B cell (primary cell): ENCODE measurements around the gene CD151. TPM values are rescaled to one million over a fixed set of nuclear protein-coding genes. Genes with fewer than 3 reads are reported as not detected.

Source experiments
- ATAC-seq: fragments of 200-7000 bp; cut with Tn5 transposase; one replicate; pipeline ENCODE4 v1.10.0; 2021; ENCODE audit warnings: low read depth, mild to moderate bottlenecking, moderate number of reproducible peaks, moderate library complexity
- CTCF ChIA-PET: fragments of 350-600 bp; sonication (Branson Sonifier 250); formaldehyde crosslinking; loops from one replicate; lab custom pipeline; 2021; ENCODE audit warnings: antibody characterized with exemption, inconsistent platforms; lab: Charles Lee
- POLR2A ChIA-PET: fragments of 350-600 bp; sonication (Branson Sonifier 250); formaldehyde crosslinking; loops from one replicate; lab custom pipeline; 2021; ENCODE audit warnings: antibody characterized with exemption; lab: Charles Lee
- DNase-seq: peaks from one replicate; pipeline ENCODE4 v3.0.0; 2013
- H2AFZ ChIP-seq: 2 replicates; pipeline ENCODE4 v1.6.1; 2012; ENCODE audit warnings: mild to moderate bottlenecking, low read depth, low read length; ENCODE audit not compliant: insufficient read depth, poor library complexity, severe bottlenecking
- H3K27ac ChIP-seq, 2 donors: 1 replicate in 1 of 2; 2 replicates in 1 of 2; pipeline ENCODE4 v1.5.1; 2012 to 2013; ENCODE audit warnings: low read length in 2 of 2, mild to moderate bottlenecking in 2 of 2, moderate library complexity in 1 of 2
- H3K27me3 ChIP-seq, 4 experiments: fragments of 200-600 bp in 1 of 4; sonication (generic) in 1 of 4; replicated peaks in 1 of 4; 1 replicate in 2 of 4; 2 replicates in 2 of 4; pipeline versions ENCODE4 v1.6.1 to v1.7.0; 2013 to 2016; ENCODE audit warnings: low read length in 3 of 4, mild to moderate bottlenecking in 2 of 4, mixed read lengths in 1 of 4, moderate library complexity in 1 of 4; ENCODE audit not compliant: insufficient read depth in 4 of 4, control insufficient read depth in 3 of 4; ENCODE audit errors: control extremely low read depth in 1 of 4
- H3K36me3 ChIP-seq, 2 experiments: replicated peaks in 1 of 2; 1 replicate in 1 of 2; 2 replicates in 1 of 2; pipeline versions ENCODE4 v1.6.1 to v1.7.1; 2013; ENCODE audit warnings: low read length in 1 of 2; ENCODE audit not compliant: insufficient read depth in 2 of 2, control insufficient read depth in 1 of 2; ENCODE audit errors: control extremely low read depth in 1 of 2, extremely low read depth in 1 of 2
- H3K4me1 ChIP-seq, 2 donors: fragments of 200-600 bp in 1 of 2; sonication (generic) in 1 of 2; 1 replicate in 1 of 2; 2 replicates in 1 of 2; pipeline versions ENCODE4 v1.5.1 to v1.6.1; 2013 to 2017; ENCODE audit warnings: low read length in 2 of 2; ENCODE audit not compliant: control insufficient read depth in 2 of 2, insufficient read depth in 2 of 2
- H3K4me2 ChIP-seq: replicated peaks from 2 replicates; pipeline ENCODE3; 2012; ENCODE audit warnings: mild to moderate bottlenecking, low read depth, low read length; ENCODE audit not compliant: poor library complexity, severe bottlenecking
- H3K4me3 ChIP-seq, 5 experiments: fragments of 200-600 bp in 1 of 5; sonication (generic) in 1 of 5; 1 replicate in 3 of 5; 2 replicates in 2 of 5; pipeline versions ENCODE4 v1.5.1 to v1.7.0; 2011 to 2016; ENCODE audit warnings: low read length in 4 of 5, mild to moderate bottlenecking in 4 of 5, low read depth in 2 of 5, control low read depth in 1 of 5, moderate library complexity in 1 of 5; ENCODE audit not compliant: insufficient read depth in 1 of 5; ENCODE audit errors: control extremely low read depth in 1 of 5, extremely low read depth in 1 of 5
- H3K79me2 ChIP-seq: fragments of 200-600 bp; sonication (generic); one replicate; pipeline ENCODE4 v1.6.0; 2016; ENCODE audit warnings: low read length; ENCODE audit not compliant: control insufficient read depth, insufficient read depth
- H3K9ac ChIP-seq: fragments of 200-600 bp; sonication (generic); 2 replicates; pipeline ENCODE4 v1.6.1; 2017; ENCODE audit warnings: mild to moderate bottlenecking, low read length, moderate library complexity
- H3K9me3 ChIP-seq, 3 donors: one replicate each; pipeline versions ENCODE4 v1.6.1 to v1.7.1; 2013; ENCODE audit warnings: low read length in 2 of 3; ENCODE audit not compliant: control insufficient read depth in 2 of 3, insufficient read depth in 1 of 3; ENCODE audit errors: control extremely low read depth in 1 of 3
- H4K20me1 ChIP-seq: 2 replicates; pipeline ENCODE4 v1.6.0; 2012; ENCODE audit warnings: mild to moderate bottlenecking, low read length; ENCODE audit not compliant: insufficient read depth, control insufficient read depth, poor library complexity, severe bottlenecking
- H3K27ac Mint-ChIP-seq: one replicate; pipeline ENCODE4 v1.8.0; 2021; ENCODE audit warnings: mixed read lengths
- H3K27me3 Mint-ChIP-seq: one replicate; pipeline ENCODE4 v1.8.0; 2021; ENCODE audit warnings: mixed read lengths
- H3K4me1 Mint-ChIP-seq: one replicate; pipeline ENCODE4 v1.8.0; 2021; ENCODE audit warnings: mixed read lengths
- H3K4me3 Mint-ChIP-seq: one replicate; pipeline ENCODE4 v1.8.0; 2021; ENCODE audit warnings: mixed read lengths
- H3K9me3 Mint-ChIP-seq: one replicate; pipeline ENCODE4 v1.8.0; 2022; ENCODE audit warnings: mixed read lengths; ENCODE audit not compliant: insufficient read depth
- CTCF ChIP-seq: fragments of 200-600 bp; IDR thresholded peaks from one replicate; pipeline ENCODE4 v1.8.0; 2022; ENCODE audit warnings: antibody characterized with exemption, mild to moderate bottlenecking
- EZH2 ChIP-seq: IDR thresholded peaks from 2 replicates; pipeline ENCODE4 v1.6.1; 2012; ENCODE audit warnings: borderline replicate concordance, low read depth, mild to moderate bottlenecking, moderate library complexity, low read length; ENCODE audit not compliant: insufficient read depth, poor library complexity, severe bottlenecking
- WGBS: methylation state at CpG from one replicate; pipeline ENCODE4 v1.1.5; 2013; ENCODE audit warnings: missing lambda C conversion rate; ENCODE audit not compliant: insufficient coverage; 5-methylcytosine and 5-hydroxymethylcytosine counted together
- intact Hi-C: fragments of 100-400 bp; cut with micrococcal nuclease; formaldehyde crosslinking; loops from one replicate; pipeline ENCODE4 v1.10.0; 2022
- polyA plus RNA-seq: library from polyadenylated mRNA; depleted of rRNA; stranded (reverse); fragments of >200 nt; gene quantifications from 2 replicates; pipeline ENCODE4 v1.2.3, GENCODE V29; 2012
- total RNA-seq, 2 donors: library from RNA; stranded (reverse); fragments of 120-200 nt in 1 of 2; gene quantifications; 1 replicate in 1 of 2; 2 replicates in 1 of 2; pipeline versions ENCODE4 v1.2.3 to v1.2.4, GENCODE V29; 2013 to 2022

Gene CD151
- total and polyA plus RNA-seq, 2 donors (not counting 1 experiment from before 2014, with no cell fraction given), result 24.4 to 25.5 TPM

GRCh38 chr11:819943-820649 is 12.7 kb upstream of the CD151 start:
- Mint-ChIP-seq H3K27me3 (no peaks in the 10 kb centered on the region), H3K4me1 (peaks cover 20% of the 10 kb centered on the region), H3K27ac (peak overlapping the region; percentile 91), H3K4me3 (peak overlapping the region; percentile 92), H3K9me3 (no peaks in the 10 kb centered on the region)
- CTCF ChIA-PET, result interaction anchor here (0.9 to 2.8 kb wide), 5 partner anchors 9 to 244 kb away, joined by 3 to 14 read pairs (median 3); partner anchors contain the start of genes RPLP2 and TSPAN4
- Histone ChIP-seq H3K4me2 (peak overlapping the region; percentile 90), H3K4me3 (peak overlapping the region; percentile 37 to 82 (median 73)), H3K9me3 (no peaks in the 10 kb centered on the region), H3K79me2 (peaks cover 24% of the 10 kb centered on the region), H3K9ac (peak overlapping the region; percentile 91), H4K20me1 (peaks cover 50% of the 10 kb centered on the region), H3K27ac (peak overlapping the region; percentile 68 to 91), H3K36me3 (peaks cover 0 to 28% of the 10 kb centered on the region in 2 experiments), H3K4me1 (peaks cover 16 to 26% of the 10 kb centered on the region in 2 donors), H3K27me3 (no peaks in the 10 kb centered on the region), H2AFZ (peak overlapping the region; percentile 87)
- 4% methylated on average over 47 of the region's 47 CpGs for WGBS
- TF ChIP-seq EZH2 (no peak), CTCF (no peak)
- DNase-seq (peak; percentile 95), ATAC-seq (peak; percentile 73)
- POLR2A ChIA-PET, result interaction anchor here (0.7 to 3.7 kb wide), 9 partner anchors 10 to 314 kb away, joined by 3 to 57 read pairs (median 8); partner anchors contain the start of genes CD151, CRACR2B, HRAS and LRRC56
- intact Hi-C loops, result loop anchor here (1.0 kb wide), 5 partner anchors 10 to 22 kb away; partner anchors contain the start of genes PIDD1, POLR2L, RPLP2 and SLC25A22
